HUES48 (cell line): ENCODE measurements around the gene OSBPL5.

ENCODE experiments used
- H3K27ac ChIP-seq: one replicate; pipeline ENCODE4 v1.7.0; 2013; ENCODE audit warnings: low read depth, low read length, inconsistent platforms
- H3K27me3 ChIP-seq: 2 replicates; pipeline ENCODE4 v1.6.1; 2013; ENCODE audit warnings: mild to moderate bottlenecking, low read length; ENCODE audit not compliant: control insufficient read depth, insufficient read depth
- H3K36me3 ChIP-seq: 2 replicates; pipeline ENCODE4 v1.6.1; 2013; ENCODE audit warnings: low read length; ENCODE audit not compliant: control insufficient read depth, insufficient read depth
- H3K4me1 ChIP-seq: 2 replicates; pipeline ENCODE4 v1.6.1; 2013; ENCODE audit warnings: mild to moderate bottlenecking, low read length; ENCODE audit not compliant: control insufficient read depth, insufficient read depth
- H3K4me3 ChIP-seq: 2 replicates; pipeline ENCODE4 v1.5.1; 2013; ENCODE audit warnings: mild to moderate bottlenecking, low read depth, low read length
- H3K9ac ChIP-seq: 2 replicates; pipeline ENCODE4 v1.6.1; 2013; ENCODE audit warnings: mild to moderate bottlenecking, low read depth, low read length, moderate library complexity
- H3K9me3 ChIP-seq: 2 replicates; pipeline ENCODE4 v1.6.1; 2013; ENCODE audit warnings: low read length; ENCODE audit not compliant: control insufficient read depth, insufficient read depth

OSBPL5 gene

DNA sequence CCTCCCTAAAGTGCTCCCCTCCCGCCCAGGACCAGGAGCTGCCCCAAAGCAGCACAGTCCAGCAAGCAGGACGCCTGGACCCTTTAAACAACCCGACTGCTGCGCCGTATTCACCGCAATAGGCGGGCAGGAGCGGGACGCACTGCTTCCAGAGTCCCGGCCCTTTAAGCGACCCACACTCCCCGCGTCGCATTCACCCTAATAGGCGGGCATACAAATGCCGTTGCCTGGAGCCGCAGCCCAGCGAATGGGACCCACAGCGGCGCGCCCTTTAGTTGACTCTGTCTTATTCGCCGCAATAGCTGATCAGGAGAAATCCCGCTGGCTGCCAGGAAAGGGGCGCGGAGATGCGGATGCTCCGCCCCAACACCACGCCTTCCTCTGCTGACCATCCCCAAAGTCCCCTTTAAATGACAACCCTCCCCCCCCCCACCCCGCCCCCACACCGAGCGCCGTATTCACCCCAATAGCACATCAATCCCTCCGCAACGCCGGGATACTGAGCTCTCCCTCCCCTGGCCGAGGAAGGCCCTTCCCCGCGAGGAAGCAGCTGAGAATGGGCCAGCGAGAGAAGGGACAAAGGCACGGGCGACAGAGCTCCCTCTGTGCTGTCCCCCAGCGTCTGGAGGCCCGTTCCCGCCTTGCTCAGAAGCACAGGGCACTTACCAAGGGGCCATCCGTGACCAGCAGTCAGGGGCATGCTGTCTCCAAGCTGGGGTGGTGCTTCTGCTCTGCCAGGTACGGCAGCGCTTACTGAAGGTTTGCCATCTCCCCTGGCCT lies 4.7 kb downstream of the OSBPL5 start:
- Histone ChIP-seq H3K27ac (peak overlapping the region; percentile 39), H3K36me3 (no peaks in the 10 kb centered on the region), H3K9me3 (no peaks in the 10 kb centered on the region), H3K27me3 (peaks cover 34% of the 10 kb centered on the region), H3K9ac (no peak overlapping the region), H3K4me3 (peak overlapping the region; percentile 68), H3K4me1 (peaks cover 34% of the 10 kb centered on the region)

DNA sequence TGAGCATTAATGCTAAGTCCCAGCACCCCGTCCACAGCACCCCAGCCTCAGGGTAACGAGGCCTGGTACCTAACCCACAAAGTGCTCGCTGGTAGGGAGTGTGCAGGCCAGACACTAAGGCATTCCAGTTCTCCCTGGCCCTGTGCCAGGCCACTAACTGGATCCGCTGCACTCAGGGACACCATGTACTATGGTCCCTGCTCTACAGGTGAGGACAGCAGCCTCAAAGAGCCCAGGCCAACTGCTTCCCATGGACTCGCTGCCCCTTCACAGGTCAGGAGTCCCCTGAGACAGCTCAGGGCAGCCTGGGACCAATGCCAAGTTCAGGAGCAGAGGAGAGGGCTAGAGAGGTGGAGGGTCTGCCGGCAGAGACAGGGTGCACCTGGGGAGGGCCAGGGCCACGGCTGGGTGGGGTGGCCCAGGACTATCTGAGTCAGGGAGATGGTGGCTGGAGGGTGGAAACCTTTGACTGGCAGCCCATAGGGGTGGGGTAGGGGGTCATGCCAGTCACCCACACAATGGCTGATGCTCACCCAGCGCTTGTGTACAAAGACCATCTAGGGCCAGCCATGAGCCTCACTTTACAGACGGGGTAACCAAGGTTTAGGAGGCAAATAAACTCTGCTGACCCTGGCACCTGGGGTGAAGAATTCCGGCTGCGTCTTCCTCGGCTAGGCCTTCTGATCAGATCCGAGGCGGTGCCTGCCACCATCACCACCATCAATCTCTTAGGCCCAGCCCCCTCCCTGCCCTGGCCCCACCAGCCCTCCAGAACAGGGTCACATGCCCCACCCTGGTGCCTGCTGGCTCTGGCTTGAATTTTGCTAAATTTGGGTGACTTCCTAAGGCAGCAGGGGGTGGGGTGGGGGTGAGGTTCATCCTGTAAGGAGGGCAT lies 5.6 kb downstream of the OSBPL5 start:
- Histone ChIP-seq H3K4me1 (peaks cover 40% of the 10 kb centered on the region), H3K27ac (peak overlapping the region; percentile 39), H3K36me3 (no peaks in the 10 kb centered on the region), H3K27me3 (peaks cover 31% of the 10 kb centered on the region), H3K4me3 (peak overlapping the region; percentile 68), H3K9me3 (no peaks in the 10 kb centered on the region), H3K9ac (no peak overlapping the region)

DNA sequence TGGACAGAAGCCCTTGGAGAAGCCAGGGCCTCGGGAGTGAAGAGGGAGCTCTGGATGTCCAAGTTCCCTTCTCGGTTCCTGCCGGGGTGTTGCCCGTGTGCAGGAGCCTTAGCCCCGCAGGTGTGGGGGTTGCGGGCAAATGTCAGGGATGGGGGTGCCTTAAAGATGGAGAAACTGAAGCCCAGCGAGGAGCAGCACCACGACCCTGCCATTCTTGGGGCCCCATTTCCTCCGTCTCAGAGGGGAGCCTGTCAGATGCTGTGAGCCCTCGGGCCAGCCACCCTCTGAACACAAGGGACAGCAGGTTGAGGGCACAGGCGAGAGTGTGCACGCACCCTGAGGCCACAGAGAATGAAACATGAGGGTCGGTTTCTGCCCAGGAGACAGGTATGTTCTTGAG lies 6.3 kb downstream of the OSBPL5 start:
- Histone ChIP-seq H3K27ac (no peak overlapping the region), H3K9ac (no peak overlapping the region), H3K4me1 (peaks cover 45% of the 10 kb centered on the region), H3K4me3 (no peak overlapping the region), H3K27me3 (peaks cover 24% of the 10 kb centered on the region), H3K9me3 (no peaks in the 10 kb centered on the region), H3K36me3 (no peaks in the 10 kb centered on the region)

- H3K4me1 ChIP-seq: peaks cover 47% of the 10 kb centered on the region
- no peak overlapping the region for H3K27ac ChIP-seq
- no peak overlapping the region for H3K4me3 ChIP-seq
- no peak overlapping the region for H3K9ac ChIP-seq
- H3K27me3 ChIP-seq: peaks cover 20% of the 10 kb centered on the region
- H3K36me3 ChIP-seq: no peaks in the 10 kb centered on the region
- H3K9me3 ChIP-seq: no peaks in the 10 kb centered on the region
Observed at GRCh38 chr11:3158131-3158591, 6.9 kb downstream of the OSBPL5 start.

GRCh38 chr11:3157381-3158130 lies 7.6 kb downstream of the OSBPL5 start:
- Histone ChIP-seq H3K27ac (no peak overlapping the region), H3K4me3 (no peak overlapping the region), H3K27me3 (peaks cover 16% of the 10 kb centered on the region), H3K36me3 (no peaks in the 10 kb centered on the region), H3K9me3 (no peaks in the 10 kb centered on the region), H3K9ac (no peak overlapping the region), H3K4me1 (peaks cover 46% of the 10 kb centered on the region)

GRCh38 chr11:3156661-3157311 lies 8.3 kb downstream of the OSBPL5 start:
- Histone ChIP-seq H3K27me3 (peaks cover 9% of the 10 kb centered on the region), H3K9me3 (no peaks in the 10 kb centered on the region), H3K4me1 (peaks cover 46% of the 10 kb centered on the region), H3K4me3 (no peak overlapping the region), H3K9ac (no peak overlapping the region), H3K36me3 (no peaks in the 10 kb centered on the region), H3K27ac (no peak overlapping the region)

GRCh38 chr11:3156282-3156660 lies 8.8 kb downstream of the OSBPL5 start:
- H3K9me3 ChIP-seq: no peaks in the 10 kb centered on the region
- no peak overlapping the region for H3K27ac ChIP-seq
- H3K36me3 ChIP-seq: no peaks in the 10 kb centered on the region
- H3K4me1 ChIP-seq: peaks cover 41% of the 10 kb centered on the region
- no peak overlapping the region for H3K9ac ChIP-seq
- H3K27me3 ChIP-seq: peaks cover 3% of the 10 kb centered on the region
- no peak overlapping the region for H3K4me3 ChIP-seq

- H3K9me3 ChIP-seq: no peaks in the 10 kb centered on the region
- H3K27ac ChIP-seq: no peak overlapping the region
- H3K9ac ChIP-seq: no peak overlapping the region
- no peaks in the 10 kb centered on the region for H3K27me3 ChIP-seq
- peaks cover 37% of the 10 kb centered on the region for H3K4me1 ChIP-seq
- H3K4me3 ChIP-seq: no peak overlapping the region
- no peaks in the 10 kb centered on the region for H3K36me3 ChIP-seq
Observed at GRCh38 chr11:3155691-3156258, 9.3 kb downstream of the OSBPL5 start.

DNA sequence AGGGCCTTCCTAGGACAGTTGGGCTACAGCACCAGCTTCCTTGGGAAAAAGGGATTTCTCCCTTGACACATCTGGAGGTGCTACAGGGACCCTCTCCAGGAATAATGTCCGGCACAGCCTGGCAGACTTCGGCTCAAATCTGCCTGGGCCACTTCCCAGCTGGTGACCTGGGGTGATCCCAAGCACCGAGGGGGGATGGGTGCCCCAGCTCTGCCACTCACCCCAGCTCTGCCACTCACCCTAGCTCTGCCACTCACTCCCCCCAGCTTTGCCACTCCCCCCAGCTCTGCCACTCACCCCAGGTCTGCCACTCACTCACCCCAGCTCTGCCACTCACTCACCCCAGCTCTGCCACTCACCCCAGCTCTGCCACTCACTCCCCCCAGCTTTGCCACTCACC lies 9.9 kb downstream of the OSBPL5 start:
- Histone ChIP-seq H3K27me3 (no peaks in the 10 kb centered on the region), H3K9ac (no peak overlapping the region), H3K4me1 (peaks cover 37% of the 10 kb centered on the region), H3K27ac (no peak overlapping the region), H3K36me3 (no peaks in the 10 kb centered on the region), H3K9me3 (no peaks in the 10 kb centered on the region), H3K4me3 (no peak overlapping the region)

- no peak overlapping the region for H3K9ac ChIP-seq
- H3K36me3 ChIP-seq: no peaks in the 10 kb centered on the region
- no peaks in the 10 kb centered on the region for H3K9me3 ChIP-seq
- peaks cover 31% of the 10 kb centered on the region for H3K4me1 ChIP-seq
- H3K27ac ChIP-seq: no peak overlapping the region
- no peaks in the 10 kb centered on the region for H3K27me3 ChIP-seq
- no peak overlapping the region for H3K4me3 ChIP-seq
Observed at GRCh38 chr11:3154001-3154599, 11.0 kb downstream of the OSBPL5 start.
